K562 (cell line): Measurements from ENCODE around the gene NT5DC4. TPM values are rescaled to one million over a fixed set of nuclear protein-coding genes. Genes with fewer than 3 reads are reported as not detected.

Source experiments
- ARID2 ChIP-seq: fragments of 450-650 bp; IDR thresholded peaks from 2 replicates; pipeline ENCODE4 v1.6.1; 2017; ENCODE audit warnings: antibody characterized with exemption, mild to moderate bottlenecking
- CEBPG ChIP-seq, 3 experiments: fragments of 200-800 bp in 1 of 3; sonication (Bioruptor generic) in 1 of 3; sonication (generic) in 1 of 3; formaldehyde crosslinking in 1 of 3; IDR thresholded peaks in 2 of 3; conservative IDR thresholded peaks in 1 of 3; 2 replicates each; pipeline versions ENCODE4 v1.6.1 to v1.8.0; 2016 to 2022; ENCODE audit warnings: missing compliant biosample characterization in 2 of 3, missing genetic modification characterization in 2 of 3, mild to moderate bottlenecking in 1 of 3, missing genetic modification reagents in 1 of 3
- GABPB1 ChIP-seq: sonication (generic); formaldehyde crosslinking; IDR thresholded peaks from 2 replicates; pipeline ENCODE4 v1.8.0; 2022; ENCODE audit warnings: mild to moderate bottlenecking, missing genetic modification reagents
- KLF13 ChIP-seq: fragments of 450-650 bp; IDR thresholded peaks from 2 replicates; pipeline ENCODE4 v1.6.1; 2016; ENCODE audit warnings: missing genetic modification characterization, low read depth, mild to moderate bottlenecking, missing compliant biosample characterization, moderate library complexity, borderline replicate concordance
- MEIS2 ChIP-seq: fragments of 450-650 bp; IDR thresholded peaks from 2 replicates; pipeline ENCODE4 v1.6.1; 2014; ENCODE audit warnings: mild to moderate bottlenecking; ENCODE audit not compliant: partially characterized antibody
- NCOA6 ChIP-seq: fragments of 450-650 bp; IDR thresholded peaks from 2 replicates; pipeline ENCODE4 v1.6.1; 2017; ENCODE audit warnings: mild to moderate bottlenecking
- NONO ChIP-seq, 2 experiments: fragments of 200-400 bp in 1 of 2; fragments of 450-650 bp in 1 of 2; formaldehyde crosslinking in 1 of 2; IDR thresholded peaks; 2 replicates each; pipeline ENCODE4 v1.6.1; 2017; ENCODE audit warnings: low read depth in 2 of 2, mild to moderate bottlenecking in 2 of 2, moderate library complexity in 2 of 2, low read length in 1 of 2
- SRSF7 ChIP-seq: fragments of 200-400 bp; formaldehyde crosslinking; optimal IDR thresholded peaks from 2 replicates; pipeline ENCODE3; 2017; ENCODE audit warnings: mild to moderate bottlenecking, low read depth, low read length
- polyA plus RNA-seq, 8 experiments: library from polyadenylated mRNA; depleted of rRNA in 4 of 8; stranded (reverse) in 5 of 8; unstranded in 3 of 8; fragments of >200 nt; fragmentation: Nextera tagmentation in 2 of 8; fragmentation: Illumina TruSeq in 1 of 8; extraction: Ambion mirVana in 2 of 8; extraction: Trizol in 1 of 8; gene quantifications; 2 replicates each; pipeline versions ENCODE4 v1.2.1 to v1.2.3, GENCODE V29; 2011 to 2014; ENCODE audit warnings: inconsistent platforms in 1 of 8, missing spikeins in 1 of 8
- total RNA-seq, 7 experiments: library from RNA; depleted of rRNA in 6 of 7; stranded (reverse); fragments of >200 nt in 6 of 7; fragmentation: Illumina TruSeq in 2 of 7; extraction: Trizol in 2 of 7; gene quantifications; 2 replicates each; pipeline versions ENCODE4 v1.2.1 to v1.2.3, GENCODE V29; 2011 to 2021; ENCODE audit warnings: low replicate concordance in 1 of 7
- TF ChIP-seq, protein P1 (sequence below): sonication (generic); formaldehyde crosslinking; IDR thresholded peaks from 2 replicates; pipeline ENCODE4 v1.8.0; 2022; ENCODE audit warnings: mild to moderate bottlenecking, missing genetic modification reagents
- TF ChIP-seq, protein P2 (sequence below), 2 experiments: IDR thresholded peaks; 2 replicates each; pipeline ENCODE4 v1.6.1; 2012; ENCODE audit warnings: improper control_type of control experiment in 2 of 2, low read depth in 2 of 2, low read length in 2 of 2, borderline replicate concordance in 1 of 2
- TF ChIP-seq, protein P3 (sequence below): sonication (generic); formaldehyde crosslinking; IDR thresholded peaks from 2 replicates; pipeline ENCODE4 v1.8.1; 2023; ENCODE audit warnings: mild to moderate bottlenecking, missing genetic modification reagents, moderate library complexity
- TF ChIP-seq, protein P4 (sequence below): fragments of 250-450 bp; sonication (Bioruptor Pico); IDR thresholded peaks from 2 replicates; pipeline ENCODE4 v1.8.0; 2021; ENCODE audit warnings: moderate library complexity, mild to moderate bottlenecking, inconsistent platforms
- TF ChIP-seq, protein P5 (sequence below): sonication (generic); formaldehyde crosslinking; IDR thresholded peaks from 2 replicates; pipeline ENCODE4 v1.8.0; 2022; ENCODE audit warnings: mild to moderate bottlenecking, missing genetic modification reagents

Gene NT5DC4
- total and polyA plus RNA-seq, 9 of the 15 experiments (the other 6 are each of a cell fraction or from before 2014, with no cell fraction given) = 0.44 to 6.9 (median 2.5) TPM

DNA sequence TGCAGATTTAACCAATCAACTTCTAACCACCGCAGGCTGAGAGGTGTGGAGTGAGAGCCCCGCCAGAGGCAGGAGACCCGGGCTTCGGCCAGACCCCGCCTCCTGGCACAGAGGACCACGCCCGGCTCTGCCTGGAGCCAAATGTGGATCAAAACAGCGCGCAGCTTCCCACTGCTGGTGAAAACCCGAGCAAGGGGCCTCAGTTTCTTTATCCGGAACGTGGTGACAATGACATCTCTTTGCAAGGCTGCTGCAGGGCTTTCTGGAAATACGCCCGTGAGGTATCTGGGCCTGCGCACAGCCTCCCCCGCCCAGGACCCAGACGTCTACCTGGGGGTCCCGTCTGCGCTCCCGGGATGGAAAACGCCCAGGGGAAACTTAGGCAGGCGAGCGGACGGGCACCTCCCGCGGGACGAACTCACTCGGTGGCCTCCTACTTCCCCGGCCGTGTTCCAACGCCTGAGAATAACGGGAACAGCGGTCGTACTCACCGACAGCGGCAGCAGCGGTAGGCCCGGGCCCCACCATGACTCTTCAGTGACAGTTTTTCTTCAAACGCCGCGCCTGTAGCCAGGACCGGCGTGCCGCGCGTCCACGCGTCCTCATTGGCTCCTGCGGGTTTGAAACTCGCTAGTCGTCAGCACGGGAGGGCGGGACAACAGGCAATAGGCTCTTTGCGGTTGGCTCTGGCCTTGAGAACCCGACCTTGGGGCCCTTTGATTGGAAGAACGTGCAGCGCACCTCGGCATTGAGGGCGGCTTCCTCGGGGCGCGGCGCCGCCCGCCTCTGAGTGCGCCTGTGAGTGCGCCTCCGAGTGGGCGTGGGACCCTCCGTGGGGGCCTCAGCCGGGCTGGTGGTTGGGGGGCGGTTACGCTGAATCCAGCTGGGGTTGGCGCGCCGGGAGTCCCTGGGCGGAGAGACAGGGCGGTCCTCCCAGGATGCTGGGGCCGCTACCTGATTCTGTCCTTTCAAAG lies 43.5 kb downstream of the NT5DC4 start, which contains the start of gene CKAP2L (continued):
- TF ChIP-seq, protein P1, sequence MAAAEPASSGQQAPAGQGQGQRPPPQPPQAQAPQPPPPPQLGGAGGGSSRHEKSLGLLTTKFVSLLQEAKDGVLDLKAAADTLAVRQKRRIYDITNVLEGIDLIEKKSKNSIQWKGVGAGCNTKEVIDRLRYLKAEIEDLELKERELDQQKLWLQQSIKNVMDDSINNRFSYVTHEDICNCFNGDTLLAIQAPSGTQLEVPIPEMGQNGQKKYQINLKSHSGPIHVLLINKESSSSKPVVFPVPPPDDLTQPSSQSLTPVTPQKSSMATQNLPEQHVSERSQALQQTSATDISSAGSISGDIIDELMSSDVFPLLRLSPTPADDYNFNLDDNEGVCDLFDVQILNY (CRISPR knock-in tag) = peak; percentile 26; the same call in 1 of the 2 replicates
- TF ChIP-seq, protein P2, sequence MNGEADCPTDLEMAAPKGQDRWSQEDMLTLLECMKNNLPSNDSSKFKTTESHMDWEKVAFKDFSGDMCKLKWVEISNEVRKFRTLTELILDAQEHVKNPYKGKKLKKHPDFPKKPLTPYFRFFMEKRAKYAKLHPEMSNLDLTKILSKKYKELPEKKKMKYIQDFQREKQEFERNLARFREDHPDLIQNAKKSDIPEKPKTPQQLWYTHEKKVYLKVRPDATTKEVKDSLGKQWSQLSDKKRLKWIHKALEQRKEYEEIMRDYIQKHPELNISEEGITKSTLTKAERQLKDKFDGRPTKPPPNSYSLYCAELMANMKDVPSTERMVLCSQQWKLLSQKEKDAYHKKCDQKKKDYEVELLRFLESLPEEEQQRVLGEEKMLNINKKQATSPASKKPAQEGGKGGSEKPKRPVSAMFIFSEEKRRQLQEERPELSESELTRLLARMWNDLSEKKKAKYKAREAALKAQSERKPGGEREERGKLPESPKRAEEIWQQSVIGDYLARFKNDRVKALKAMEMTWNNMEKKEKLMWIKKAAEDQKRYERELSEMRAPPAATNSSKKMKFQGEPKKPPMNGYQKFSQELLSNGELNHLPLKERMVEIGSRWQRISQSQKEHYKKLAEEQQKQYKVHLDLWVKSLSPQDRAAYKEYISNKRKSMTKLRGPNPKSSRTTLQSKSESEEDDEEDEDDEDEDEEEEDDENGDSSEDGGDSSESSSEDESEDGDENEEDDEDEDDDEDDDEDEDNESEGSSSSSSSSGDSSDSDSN (IDR thresholded peaks at IDR 0.05; ENCODE audit: borderline replicate concordance in 1 of 2, low read depth in 2 of 2, low read length in 2 of 2) = 0 out of 4 replicates have a peak, but pooled peaks of 1 of the 2 experiments have one; percentile 25
- TF ChIP-seq NONO (IDR thresholded peaks at IDR 0.05; ENCODE audit: low read depth in 2 of 2, low read length in 1 of 2) = peak in 1 of 2 experiments; percentile 59; a peak in 1 of 4 replicates
- TF ChIP-seq KLF13 (tag) = peak; percentile 92
- no peak for TF ChIP-seq ARID2
- TF ChIP-seq, protein P3, sequence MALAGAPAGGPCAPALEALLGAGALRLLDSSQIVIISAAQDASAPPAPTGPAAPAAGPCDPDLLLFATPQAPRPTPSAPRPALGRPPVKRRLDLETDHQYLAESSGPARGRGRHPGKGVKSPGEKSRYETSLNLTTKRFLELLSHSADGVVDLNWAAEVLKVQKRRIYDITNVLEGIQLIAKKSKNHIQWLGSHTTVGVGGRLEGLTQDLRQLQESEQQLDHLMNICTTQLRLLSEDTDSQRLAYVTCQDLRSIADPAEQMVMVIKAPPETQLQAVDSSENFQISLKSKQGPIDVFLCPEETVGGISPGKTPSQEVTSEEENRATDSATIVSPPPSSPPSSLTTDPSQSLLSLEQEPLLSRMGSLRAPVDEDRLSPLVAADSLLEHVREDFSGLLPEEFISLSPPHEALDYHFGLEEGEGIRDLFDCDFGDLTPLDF (CRISPR knock-in tag) = peak; percentile 83
- TF ChIP-seq MEIS2 = peak; percentile 55
- TF ChIP-seq GABPB1 (CRISPR knock-in tag) = peak; percentile 68
- TF ChIP-seq, protein P4, sequence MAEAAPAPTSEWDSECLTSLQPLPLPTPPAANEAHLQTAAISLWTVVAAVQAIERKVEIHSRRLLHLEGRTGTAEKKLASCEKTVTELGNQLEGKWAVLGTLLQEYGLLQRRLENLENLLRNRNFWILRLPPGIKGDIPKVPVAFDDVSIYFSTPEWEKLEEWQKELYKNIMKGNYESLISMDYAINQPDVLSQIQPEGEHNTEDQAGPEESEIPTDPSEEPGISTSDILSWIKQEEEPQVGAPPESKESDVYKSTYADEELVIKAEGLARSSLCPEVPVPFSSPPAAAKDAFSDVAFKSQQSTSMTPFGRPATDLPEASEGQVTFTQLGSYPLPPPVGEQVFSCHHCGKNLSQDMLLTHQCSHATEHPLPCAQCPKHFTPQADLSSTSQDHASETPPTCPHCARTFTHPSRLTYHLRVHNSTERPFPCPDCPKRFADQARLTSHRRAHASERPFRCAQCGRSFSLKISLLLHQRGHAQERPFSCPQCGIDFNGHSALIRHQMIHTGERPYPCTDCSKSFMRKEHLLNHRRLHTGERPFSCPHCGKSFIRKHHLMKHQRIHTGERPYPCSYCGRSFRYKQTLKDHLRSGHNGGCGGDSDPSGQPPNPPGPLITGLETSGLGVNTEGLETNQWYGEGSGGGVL = no peak
- TF ChIP-seq, protein P5, sequence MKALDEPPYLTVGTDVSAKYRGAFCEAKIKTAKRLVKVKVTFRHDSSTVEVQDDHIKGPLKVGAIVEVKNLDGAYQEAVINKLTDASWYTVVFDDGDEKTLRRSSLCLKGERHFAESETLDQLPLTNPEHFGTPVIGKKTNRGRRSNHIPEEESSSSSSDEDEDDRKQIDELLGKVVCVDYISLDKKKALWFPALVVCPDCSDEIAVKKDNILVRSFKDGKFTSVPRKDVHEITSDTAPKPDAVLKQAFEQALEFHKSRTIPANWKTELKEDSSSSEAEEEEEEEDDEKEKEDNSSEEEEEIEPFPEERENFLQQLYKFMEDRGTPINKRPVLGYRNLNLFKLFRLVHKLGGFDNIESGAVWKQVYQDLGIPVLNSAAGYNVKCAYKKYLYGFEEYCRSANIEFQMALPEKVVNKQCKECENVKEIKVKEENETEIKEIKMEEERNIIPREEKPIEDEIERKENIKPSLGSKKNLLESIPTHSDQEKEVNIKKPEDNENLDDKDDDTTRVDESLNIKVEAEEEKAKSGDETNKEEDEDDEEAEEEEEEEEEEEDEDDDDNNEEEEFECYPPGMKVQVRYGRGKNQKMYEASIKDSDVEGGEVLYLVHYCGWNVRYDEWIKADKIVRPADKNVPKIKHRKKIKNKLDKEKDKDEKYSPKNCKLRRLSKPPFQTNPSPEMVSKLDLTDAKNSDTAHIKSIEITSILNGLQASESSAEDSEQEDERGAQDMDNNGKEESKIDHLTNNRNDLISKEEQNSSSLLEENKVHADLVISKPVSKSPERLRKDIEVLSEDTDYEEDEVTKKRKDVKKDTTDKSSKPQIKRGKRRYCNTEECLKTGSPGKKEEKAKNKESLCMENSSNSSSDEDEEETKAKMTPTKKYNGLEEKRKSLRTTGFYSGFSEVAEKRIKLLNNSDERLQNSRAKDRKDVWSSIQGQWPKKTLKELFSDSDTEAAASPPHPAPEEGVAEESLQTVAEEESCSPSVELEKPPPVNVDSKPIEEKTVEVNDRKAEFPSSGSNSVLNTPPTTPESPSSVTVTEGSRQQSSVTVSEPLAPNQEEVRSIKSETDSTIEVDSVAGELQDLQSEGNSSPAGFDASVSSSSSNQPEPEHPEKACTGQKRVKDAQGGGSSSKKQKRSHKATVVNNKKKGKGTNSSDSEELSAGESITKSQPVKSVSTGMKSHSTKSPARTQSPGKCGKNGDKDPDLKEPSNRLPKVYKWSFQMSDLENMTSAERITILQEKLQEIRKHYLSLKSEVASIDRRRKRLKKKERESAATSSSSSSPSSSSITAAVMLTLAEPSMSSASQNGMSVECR (CRISPR knock-in tag) = peak; percentile 96
- peak; percentile 49; the same call in 1 of the 2 replicates for TF ChIP-seq NCOA6
- TF ChIP-seq SRSF7 = no peak
- TF ChIP-seq CEBPG (CRISPR knock-in tag; IDR thresholded peaks at IDR 0.05) = peak; percentile 34; the same call in 1 of the 2 replicates
- no peak for TF ChIP-seq CEBPG (tag; conservative IDR thresholded peaks at IDR 0.05 in 1 of 2, IDR thresholded peaks at IDR 0.05 in 1 of 2)
